SK-N-DZ (cell line): ENCODE results near the gene TDRD9.

Experiments
- DNase-seq: peaks from one replicate; pipeline ENCODE4 v3.0.0-alpha.2; 2015; ENCODE audit warnings: low spot score

Gene TDRD9

DNA sequence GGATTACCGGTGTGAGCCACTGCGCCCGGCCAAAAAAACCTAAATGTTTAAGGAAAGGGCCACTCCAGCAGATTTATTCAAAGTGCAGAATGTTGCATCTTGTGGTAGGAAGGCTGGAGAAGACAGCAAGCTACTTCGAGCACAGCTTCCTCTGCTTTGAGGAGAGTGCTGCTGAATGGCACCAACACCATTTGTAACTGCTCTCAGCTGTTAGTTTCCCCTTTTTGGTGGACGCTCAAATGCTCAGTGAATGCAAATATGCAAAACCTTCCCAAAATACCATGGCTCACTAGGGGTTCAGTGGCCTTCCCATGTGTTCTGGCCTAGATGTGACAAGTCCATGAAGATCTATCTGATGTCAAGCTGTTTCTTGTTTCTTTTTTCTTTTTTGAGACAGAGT lies 2.9 kb upstream of the TDRD9 start:
- DNase-seq = no peak

DNA sequence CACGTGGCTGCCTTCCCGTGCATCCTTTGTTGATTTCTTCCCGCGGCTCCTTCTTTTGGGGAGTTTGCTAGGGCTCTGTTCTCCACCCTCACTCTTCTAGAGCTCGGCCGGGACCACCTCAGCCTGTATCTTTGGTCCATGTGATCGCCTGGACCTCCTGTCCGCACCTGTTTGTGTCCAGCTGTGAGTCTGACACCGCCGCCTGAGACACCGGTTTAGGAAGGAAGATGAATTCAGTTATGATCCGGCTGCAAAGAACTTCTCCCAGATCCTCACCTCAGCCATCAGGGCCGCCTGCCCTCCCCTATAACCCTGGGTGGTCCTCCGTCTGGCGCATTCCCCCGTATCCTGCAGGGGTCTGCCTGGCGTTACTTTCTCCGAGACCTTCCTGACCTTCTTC lies 690 bp upstream of the TDRD9 start:
- no peak for DNase-seq

DNA sequence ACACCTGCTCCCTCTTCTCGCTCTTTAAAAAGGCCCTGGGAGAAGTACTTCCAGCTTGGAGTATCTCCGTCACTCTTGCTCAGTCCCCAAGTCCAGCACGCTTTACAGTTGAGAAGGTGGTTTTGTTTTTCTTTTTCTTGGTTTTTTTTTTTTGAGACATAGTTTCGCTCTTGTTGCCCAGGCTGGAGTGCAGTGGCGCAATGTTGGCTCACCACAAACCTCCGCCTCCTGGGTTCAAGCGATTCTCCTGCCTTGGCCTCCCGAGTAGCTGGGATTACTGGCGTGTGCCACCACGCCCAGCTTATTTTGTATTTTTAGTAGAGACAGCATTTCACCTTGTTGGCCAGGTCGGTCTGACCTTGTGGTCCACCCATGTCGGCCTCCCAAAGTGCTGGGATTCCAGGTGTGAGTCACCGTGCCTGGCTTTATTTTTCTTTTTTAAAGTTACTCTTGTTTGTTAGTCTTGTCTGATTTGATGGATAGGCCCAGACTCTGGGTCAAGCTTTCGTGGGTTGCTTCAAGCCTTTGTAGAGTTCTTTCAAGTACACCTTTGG lies 1.9 kb downstream of the TDRD9 start:
- DNase-seq = no peak

GRCh38 chr14:103931422-103931821 lies 3.2 kb downstream of the TDRD9 start:
- no peak for DNase-seq

- DNase-seq = no peak
Measured at GRCh38 chr14:103932791-103933490, 4.7 kb downstream of the TDRD9 start.

DNA sequence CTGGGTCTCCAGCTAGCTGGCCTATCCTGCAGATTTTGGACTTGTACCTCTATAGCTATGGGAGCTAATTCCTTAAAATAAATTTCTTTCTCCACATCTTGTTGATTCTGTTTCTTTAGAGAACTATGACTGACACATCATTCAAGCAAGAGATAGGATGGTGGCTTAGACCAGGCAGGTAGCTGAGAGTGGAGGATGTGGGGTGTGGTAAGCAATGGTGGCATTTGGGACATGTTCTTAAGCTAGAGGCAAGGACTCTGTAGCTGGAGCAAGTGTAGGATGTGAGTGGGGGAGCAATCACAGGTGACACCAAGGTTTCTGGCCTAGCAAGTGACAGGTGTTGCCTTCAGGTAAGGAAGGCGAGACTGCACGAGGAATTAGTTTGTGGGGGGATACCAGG lies 6.8 kb downstream of the TDRD9 start:
- DNase-seq = no peak

DNA sequence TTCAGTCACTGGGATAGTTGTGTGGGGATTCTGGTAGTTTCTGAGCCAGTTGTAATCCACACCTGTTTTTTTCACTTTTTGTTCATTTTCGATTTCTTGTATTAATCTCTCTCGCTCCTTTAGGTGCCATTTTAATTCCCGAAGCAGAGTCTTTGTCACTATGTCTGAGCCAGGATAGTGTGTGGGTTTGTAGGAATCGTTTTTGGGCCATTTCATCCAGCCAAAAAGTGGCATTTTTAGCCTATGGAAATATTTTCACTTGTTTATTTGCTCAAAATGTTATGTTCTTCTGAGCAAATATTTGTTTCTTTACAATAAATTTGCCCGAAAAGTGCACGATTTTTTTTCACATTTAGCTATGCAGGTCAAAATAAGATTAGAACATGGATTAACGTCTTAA lies 13.2 kb downstream of the TDRD9 start:
- no peak for DNase-seq

DNA sequence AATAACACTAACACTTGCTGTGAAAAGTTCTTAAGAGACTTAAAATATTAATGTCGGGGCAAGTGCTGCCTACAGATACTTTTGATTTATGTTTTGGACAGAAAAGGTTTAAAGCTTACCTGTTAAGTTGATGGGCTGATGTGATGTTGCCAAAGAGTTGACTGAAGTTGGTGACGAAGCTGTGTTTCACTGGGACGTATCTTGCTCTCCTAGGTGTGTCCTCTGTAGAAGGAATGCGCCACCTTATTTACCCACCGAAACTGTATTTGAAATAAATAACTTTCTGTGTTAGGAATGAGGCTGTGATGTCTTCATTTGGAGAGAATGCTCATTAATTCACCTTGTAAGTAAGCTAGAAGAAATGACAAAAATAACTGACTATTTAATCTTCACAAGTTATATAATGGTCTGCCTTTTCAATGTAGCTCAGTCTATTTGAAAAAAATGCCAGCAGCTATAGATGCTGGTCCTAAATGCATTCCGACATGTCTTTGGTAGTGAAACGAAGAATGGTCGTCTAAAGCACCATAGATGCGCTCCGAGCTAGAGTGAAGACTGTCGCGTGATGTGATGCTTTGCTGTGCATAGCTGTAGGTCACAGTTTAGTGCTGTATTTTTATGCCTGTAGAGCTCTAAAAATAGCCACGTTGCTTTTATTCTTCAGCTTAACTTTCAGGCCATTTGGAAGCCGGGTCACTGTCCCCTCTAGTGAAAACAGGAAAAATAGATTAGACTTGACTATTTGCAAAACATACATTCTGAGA lies 13.9 kb downstream of the TDRD9 start, which contains the start of gene RD3L:
TSS of gene RD3L (minus strand) at position 557 of the 764 bp plus-strand sequence. CDS start 834 bp downstream, outside the sequence.
- DNase-seq = no peak

DNA sequence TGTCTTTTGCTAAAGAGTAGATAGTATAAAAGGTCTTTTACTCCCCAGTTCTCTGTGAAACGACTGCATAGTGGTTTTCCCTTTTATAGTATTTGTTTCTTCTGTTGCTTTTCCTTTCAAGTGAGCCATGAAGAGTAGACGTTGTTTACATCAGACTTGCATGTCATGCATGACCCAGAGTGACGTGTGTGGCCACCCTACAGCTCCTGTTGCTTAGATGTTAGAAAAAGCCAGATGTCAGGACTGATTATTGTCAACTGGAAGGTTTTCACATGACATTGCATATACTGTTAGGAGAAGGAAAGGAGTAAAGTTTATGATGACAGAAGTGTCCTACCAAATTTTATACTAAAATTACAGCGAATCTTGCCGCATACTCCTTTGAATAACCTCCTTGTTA lies 15.4 kb downstream of the TDRD9 start:
- DNase-seq = no peak

DNA sequence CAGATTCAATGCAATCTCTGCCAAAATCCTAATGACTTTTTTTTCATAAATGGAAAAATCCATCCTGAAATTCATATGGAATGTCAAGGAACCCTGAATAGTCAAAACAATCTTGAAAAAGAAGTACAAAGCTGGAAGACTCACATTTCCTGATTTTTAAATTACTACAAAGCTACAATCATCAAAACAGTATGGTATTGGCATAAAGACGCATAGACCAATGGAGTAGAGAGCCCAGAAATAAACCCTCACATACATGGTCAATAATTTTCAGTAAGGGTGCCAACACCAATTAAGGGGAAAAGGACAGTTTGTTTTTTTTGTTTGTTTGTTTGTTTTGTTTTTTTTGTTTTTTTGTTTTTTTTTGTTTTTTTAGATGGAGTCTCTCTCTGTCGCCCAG lies 18.7 kb downstream of the TDRD9 start:
- DNase-seq = no peak

DNA sequence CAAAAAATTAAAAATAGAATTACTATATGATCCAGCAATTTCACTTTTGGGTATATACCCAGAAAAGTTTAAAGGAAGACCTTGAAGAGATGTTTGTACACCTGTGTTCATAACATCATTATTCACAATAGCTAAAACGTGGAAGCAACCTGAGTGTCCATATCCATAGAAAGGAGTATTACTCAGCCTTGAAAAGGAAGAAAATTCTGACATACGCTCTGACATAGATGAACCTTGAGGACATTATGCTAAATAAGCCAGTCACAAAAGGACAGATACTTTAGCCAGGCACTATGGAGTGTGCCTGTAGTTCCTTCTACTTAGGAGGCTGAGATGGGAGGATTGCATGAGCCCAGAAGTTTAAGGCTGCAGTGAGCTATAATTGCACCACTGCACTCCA lies 20.2 kb downstream of the TDRD9 start:
- DNase-seq = no peak

DNA sequence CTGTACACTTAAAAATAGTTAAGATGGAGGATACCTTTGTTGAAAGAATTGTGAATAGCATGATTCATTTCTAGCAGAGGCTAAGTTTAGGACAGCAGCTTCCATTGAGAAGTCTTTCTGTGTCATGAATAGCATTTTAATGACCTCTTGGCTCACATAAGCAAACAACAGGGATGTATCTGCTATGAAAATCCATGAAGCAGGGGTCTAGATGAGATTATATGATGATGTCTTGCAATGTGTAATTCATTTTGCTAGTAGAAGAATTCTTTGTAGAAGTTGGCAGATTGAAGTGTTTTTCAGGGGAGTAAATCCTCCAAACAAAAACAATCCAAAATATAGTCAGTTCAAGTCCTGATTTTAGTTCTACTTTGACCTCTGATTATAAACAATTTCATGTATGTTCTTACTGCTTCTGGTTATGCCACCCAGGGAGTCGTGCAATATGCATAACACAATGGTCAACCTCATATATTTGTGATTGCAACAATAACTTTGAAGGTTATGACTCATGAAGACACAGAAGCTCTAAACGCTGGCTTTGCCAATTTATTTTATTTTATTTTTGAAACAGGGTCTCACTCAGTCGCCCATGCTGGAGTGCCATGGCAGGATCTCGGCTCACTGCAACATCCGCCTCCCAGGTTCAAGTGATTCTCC lies 21.0 kb downstream of the TDRD9 start:
- DNase-seq = no peak

- DNase-seq = peak; percentile 3
Measured at GRCh38 chr14:103960457-103961055, 32.3 kb downstream of the TDRD9 start.

DNA sequence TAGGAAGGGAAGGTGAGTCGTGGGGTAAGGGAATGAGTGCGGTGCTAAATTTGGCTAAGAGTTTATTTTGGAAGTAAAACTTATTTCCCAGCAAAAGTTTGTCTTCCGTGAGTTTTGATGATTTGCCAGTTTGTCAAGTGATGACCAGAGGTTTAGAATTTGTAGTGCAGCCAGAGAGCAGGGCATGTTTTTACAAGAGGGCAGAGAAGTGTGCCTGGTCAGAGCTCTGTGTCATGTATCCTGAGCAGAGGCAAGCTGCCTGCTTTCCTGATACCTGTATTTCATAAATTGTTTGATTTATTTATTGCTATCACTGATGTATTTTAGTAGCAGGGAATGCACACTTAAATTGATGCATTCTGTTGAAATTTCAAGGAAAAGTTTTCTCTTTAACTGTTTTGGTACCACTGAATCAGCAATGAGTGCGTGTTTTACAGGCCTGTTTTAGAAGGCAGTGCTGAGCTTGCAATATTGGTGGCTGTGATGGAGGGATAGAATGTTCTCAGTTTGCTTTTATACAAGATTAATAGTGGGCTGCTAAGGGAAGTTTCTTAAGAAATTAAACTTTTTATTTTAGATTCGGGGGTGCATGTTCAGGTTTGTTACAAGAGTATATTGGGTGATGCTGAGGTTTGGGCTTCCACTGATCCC lies 33.8 kb downstream of the TDRD9 start:
- DNase-seq = no peak

DNA sequence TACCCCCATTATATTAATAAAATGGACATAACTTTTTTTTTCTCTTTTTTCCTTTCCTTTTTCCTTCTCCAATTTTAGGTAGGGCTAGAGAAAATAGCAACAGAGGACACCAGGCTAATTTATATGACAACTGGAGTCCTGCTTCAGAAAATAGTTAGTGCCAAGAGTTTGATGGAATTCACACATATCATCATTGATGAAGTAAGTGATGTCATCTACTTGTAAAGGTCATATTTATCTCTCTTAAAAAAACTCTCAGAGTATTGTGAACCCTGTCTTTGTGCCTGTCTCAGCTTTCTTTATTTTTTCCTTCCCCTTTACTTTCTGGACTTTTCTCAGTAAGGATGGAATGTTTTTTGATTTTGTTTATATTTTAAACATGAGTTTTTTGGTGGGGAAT lies 38.4 kb downstream of the TDRD9 start:
- DNase-seq = no peak

DNA sequence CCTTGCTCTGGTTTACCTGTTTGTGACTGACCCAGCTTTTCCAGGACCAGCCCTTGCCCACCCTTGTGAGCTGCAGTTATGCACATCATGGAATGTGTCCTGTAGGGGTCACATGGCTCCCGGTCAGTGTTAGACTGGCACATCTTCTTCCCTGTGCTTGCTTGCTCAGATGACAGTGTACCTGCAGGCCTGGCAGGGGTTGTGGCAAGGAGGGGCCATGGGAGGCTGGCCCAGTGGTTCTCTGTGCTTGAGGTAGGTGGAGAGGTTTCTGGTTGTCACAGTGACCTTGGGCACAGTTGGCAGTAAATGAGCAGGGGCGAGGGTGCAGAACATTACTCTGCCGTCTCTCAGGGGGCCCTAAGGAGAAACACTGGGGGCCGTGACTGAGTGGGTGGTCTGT lies 41.7 kb downstream of the TDRD9 start:
- DNase-seq = no peak

GRCh38 chr14:103973354-103973753 lies 45.1 kb downstream of the TDRD9 start:
- DNase-seq = no peak

DNA sequence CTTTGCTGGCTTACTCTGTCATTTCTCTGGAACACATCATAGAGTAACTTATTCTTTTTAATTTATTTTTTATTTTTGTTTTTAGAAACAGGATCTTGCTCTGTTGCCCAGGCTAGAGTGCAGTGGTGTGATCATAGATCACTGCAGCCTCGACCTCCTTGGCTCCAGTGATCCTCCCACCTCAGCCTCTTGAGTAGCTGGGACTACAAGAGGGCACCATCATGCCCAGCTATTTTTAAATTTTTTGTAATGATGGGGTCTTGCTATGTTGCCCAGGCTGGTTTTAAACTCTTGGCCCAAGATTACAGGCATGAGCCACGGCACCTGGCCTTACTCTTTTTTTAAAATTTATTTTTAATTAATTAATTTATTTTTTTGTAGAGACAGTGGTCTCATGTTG lies 46.3 kb downstream of the TDRD9 start:
- DNase-seq = no peak

DNA sequence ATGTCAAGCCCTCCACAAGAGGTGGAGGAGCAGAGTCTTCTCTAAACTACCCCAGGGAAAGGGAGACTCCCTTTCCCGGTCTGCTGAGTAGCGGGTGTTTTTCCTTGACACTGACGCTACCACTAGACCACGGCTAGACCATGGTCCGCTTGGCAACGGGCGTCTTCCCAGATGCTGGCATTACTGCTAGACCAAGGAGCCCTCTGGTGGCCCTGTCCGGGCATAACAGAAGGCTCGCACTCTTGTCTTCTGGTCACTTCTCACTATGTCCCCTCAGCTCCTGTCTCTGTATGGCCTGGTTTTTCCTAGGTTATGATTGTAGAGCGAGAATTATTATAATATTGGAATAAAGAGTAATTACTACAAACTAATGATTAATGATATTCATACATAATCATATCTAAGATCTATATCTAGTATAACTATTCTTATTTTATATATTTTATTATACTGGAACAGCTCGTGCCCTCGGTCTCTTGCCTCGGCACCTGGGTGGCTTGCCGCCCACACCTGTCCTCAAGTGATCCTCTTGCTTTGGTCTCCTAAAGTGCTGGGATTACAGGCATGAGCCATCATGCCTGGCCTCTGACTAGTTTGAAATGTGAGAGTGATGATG lies 52.5 kb downstream of the TDRD9 start:
- peak; percentile 10 for DNase-seq

DNA sequence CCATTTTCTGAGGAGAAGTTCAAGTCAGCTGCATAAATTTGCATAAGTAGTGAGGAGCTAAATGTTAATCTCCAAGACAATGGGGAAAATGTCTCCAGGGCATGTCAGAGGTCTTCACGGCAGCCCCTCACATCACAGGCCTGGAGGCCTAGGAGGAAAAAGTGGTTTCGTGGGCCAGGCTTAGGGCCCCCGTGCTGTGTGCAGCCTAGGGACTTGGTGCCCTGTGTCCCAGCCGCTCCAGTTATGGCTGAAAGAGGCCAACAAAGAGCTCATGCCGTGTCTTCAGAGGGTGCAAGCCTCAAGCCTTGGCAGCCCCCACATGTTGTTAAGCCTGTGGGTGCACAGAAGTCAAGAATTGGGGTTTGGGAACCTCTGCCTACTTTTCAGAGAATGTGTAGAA lies 55.9 kb downstream of the TDRD9 start:
- no peak for DNase-seq

DNA sequence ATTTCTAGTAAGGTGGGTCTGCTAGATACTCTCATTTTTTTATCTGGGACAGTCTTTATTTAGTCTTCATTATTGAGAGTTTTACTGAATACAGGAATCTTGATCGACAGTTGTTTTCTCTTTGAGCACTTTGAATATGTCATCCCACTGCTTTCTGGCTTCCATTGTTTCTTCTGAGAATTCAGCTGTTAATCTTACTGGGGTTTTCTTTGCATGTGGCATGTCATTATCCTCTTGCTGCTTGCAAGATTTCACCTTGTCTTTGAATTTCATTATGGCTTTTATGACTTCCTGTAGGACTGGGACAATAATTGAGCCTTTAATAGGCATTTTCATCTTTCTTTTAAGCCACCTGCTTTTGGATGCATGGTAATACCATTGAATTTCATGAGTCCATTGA lies 60.8 kb downstream of the TDRD9 start:
- DNase-seq = no peak
